OCI-LY3 (cell line): ENCODE data around the gene KAT6B.

Experiments
- H2AFZ ChIP-seq: fragments of 200-600, 300-600 bp; shearing (Covaris generic); 2 replicates; pipeline ENCODE4 v1.6.0; 2014; ENCODE audit warnings: antibody characterized with exemption, low read depth, low read length
- H3K27ac ChIP-seq: fragments of 200-600, 300-600 bp; sonication (generic); 2 replicates; pipeline ENCODE4 v1.5.1; 2014; ENCODE audit warnings: mild to moderate bottlenecking, low read length, moderate library complexity, mixed read lengths
- H3K27me3 ChIP-seq: fragments of 200-600, 300-600 bp; sonication (generic); 2 replicates; pipeline ENCODE4 v1.6.1; 2014; ENCODE audit warnings: low read depth, low read length, mixed read lengths
- H3K36me3 ChIP-seq: fragments of 200-600, 300-600 bp; sonication (generic); replicated peaks from 2 replicates; pipeline ENCODE3; 2014; ENCODE audit warnings: low read depth, low read length, mixed read lengths
- H3K4me1 ChIP-seq: fragments of 300-600, 200-600 bp; sonication (generic); 2 replicates; pipeline ENCODE4 v1.6.1; 2014; ENCODE audit warnings: low read length, mixed read lengths
- H3K4me2 ChIP-seq: fragments of 200-600, 300-600 bp; sonication (generic); 2 replicates; pipeline ENCODE4 v1.6.1; 2014; ENCODE audit warnings: low read length, mixed read lengths
- H3K4me3 ChIP-seq: fragments of 300-600, 200-600 bp; sonication (generic); 2 replicates; pipeline ENCODE4 v1.5.1; 2014; ENCODE audit warnings: antibody characterized with exemption, mild to moderate bottlenecking, low read length, moderate library complexity
- H3K79me2 ChIP-seq: fragments of 300-600, 200-600 bp; shearing (Covaris generic); 2 replicates; pipeline ENCODE4 v1.6.1; 2014; ENCODE audit warnings: mild to moderate bottlenecking, low read length, mixed read lengths
- H3K9ac ChIP-seq: fragments of 300-600, 200-600 bp; shearing (Covaris generic); 2 replicates; pipeline ENCODE4 v1.6.0; 2014; ENCODE audit warnings: mild to moderate bottlenecking, low read length, moderate library complexity
- H3K9me3 ChIP-seq: fragments of 200-600, 300-600 bp; shearing (Covaris generic); 2 replicates; pipeline ENCODE4 v1.6.1; 2014; ENCODE audit warnings: low read length, mixed read lengths; ENCODE audit not compliant: insufficient read depth
- H4K20me1 ChIP-seq: fragments of 200-600, 300-600 bp; sonication (generic); 2 replicates; pipeline ENCODE4 v1.6.1; 2016; ENCODE audit warnings: low read length, mixed read lengths; ENCODE audit not compliant: insufficient read depth
- CTCF ChIP-seq: fragments of 200-600, 300-600 bp; sonication (generic); IDR thresholded peaks from 2 replicates; pipeline ENCODE4 v1.5.1; 2014; ENCODE audit warnings: antibody characterized with exemption, low read length, low read depth
- EZH2phosphoT487 ChIP-seq: fragments of 200-600 bp; shearing (Covaris generic); IDR thresholded peaks from 2 replicates; pipeline ENCODE4 v1.6.1; 2018; ENCODE audit warnings: antibody characterized with exemption, mixed run types, low read depth

KAT6B gene

GRCh38 chr10:74870191-74870590, 43.8 kb downstream of the KAT6B start:
- H3K27ac ChIP-seq = no peak overlapping the region
- H3K36me3 ChIP-seq = no peaks in the 10 kb centered on the region
- H2AFZ ChIP-seq = no peak overlapping the region
- H3K4me3 ChIP-seq = no peak overlapping the region
- H3K79me2 ChIP-seq = no peaks in the 10 kb centered on the region
- no peak overlapping the region for H3K4me2 ChIP-seq
- TF ChIP-seq CTCF (no peak), EZH2phosphoT487 (no peak)
- peaks cover 22% of the 10 kb centered on the region for H3K4me1 ChIP-seq
- H3K27me3 ChIP-seq = no peaks in the 10 kb centered on the region
- peaks cover 3% of the 10 kb centered on the region; the same call in 1 of the 2 replicates for H4K20me1 ChIP-seq
- H3K9me3 ChIP-seq = no peaks in the 10 kb centered on the region
- H3K9ac ChIP-seq = no peak overlapping the region

GRCh38 chr10:74871595-74872382, 45.4 kb downstream of the KAT6B start:
- Histone ChIP-seq H3K4me3 (no peak overlapping the region), H3K36me3 (no peaks in the 10 kb centered on the region), H3K9ac (no peak overlapping the region), H3K4me1 (peaks cover 22% of the 10 kb centered on the region), H3K79me2 (no peaks in the 10 kb centered on the region), H3K27me3 (no peaks in the 10 kb centered on the region), H4K20me1 (peaks cover 3% of the 10 kb centered on the region; the same call in 1 of the 2 replicates), H3K4me2 (peak overlapping the region; percentile 17; the same call in 1 of the 2 replicates), H3K9me3 (no peaks in the 10 kb centered on the region), H2AFZ (no peak overlapping the region), H3K27ac (no peak overlapping the region)
- no peak for TF ChIP-seq CTCF
- no peak for TF ChIP-seq EZH2phosphoT487

- H3K27me3 ChIP-seq = no peaks in the 10 kb centered on the region
- H3K9ac ChIP-seq = no peak overlapping the region
- no peak overlapping the region for H3K4me3 ChIP-seq
- peaks cover 3% of the 10 kb centered on the region; the same call in 1 of the 2 replicates for H4K20me1 ChIP-seq
- no peaks in the 10 kb centered on the region for H3K36me3 ChIP-seq
- H2AFZ ChIP-seq = no peak overlapping the region
- no peak for TF ChIP-seq CTCF
- TF ChIP-seq EZH2phosphoT487 = no peak
- peaks cover 14% of the 10 kb centered on the region for H3K4me1 ChIP-seq
- H3K79me2 ChIP-seq = no peaks in the 10 kb centered on the region
- no peaks in the 10 kb centered on the region for H3K9me3 ChIP-seq
- H3K27ac ChIP-seq = no peak overlapping the region
- no peak overlapping the region for H3K4me2 ChIP-seq
Observed at GRCh38 chr10:74873803-74874454, 47.5 kb downstream of the KAT6B start.

- no peak for TF ChIP-seq EZH2phosphoT487
- no peak for TF ChIP-seq CTCF
- H3K4me2 ChIP-seq = no peak overlapping the region
- no peak overlapping the region for H3K4me3 ChIP-seq
- no peak overlapping the region for H3K9ac ChIP-seq
- H3K4me1 ChIP-seq = peaks cover 14% of the 10 kb centered on the region
- H4K20me1 ChIP-seq = peaks cover 3% of the 10 kb centered on the region; the same call in 1 of the 2 replicates
- H3K79me2 ChIP-seq = no peaks in the 10 kb centered on the region
- no peaks in the 10 kb centered on the region for H3K36me3 ChIP-seq
- no peak overlapping the region for H2AFZ ChIP-seq
- H3K27ac ChIP-seq = no peak overlapping the region
- no peaks in the 10 kb centered on the region for H3K9me3 ChIP-seq
- H3K27me3 ChIP-seq = no peaks in the 10 kb centered on the region
Observed at GRCh38 chr10:74874649-74875048, 48.2 kb downstream of the KAT6B start.
